CD1c-positive myeloid dendritic cell (primary cell): ENCODE measurements around the gene PDCL3.

ENCODE experiments used
- DNase-seq: peaks from one replicate; pipeline ENCODE4 v3.0.0-alpha.2; 2016; ENCODE audit errors: extremely low spot score

PDCL3 gene

DNA sequence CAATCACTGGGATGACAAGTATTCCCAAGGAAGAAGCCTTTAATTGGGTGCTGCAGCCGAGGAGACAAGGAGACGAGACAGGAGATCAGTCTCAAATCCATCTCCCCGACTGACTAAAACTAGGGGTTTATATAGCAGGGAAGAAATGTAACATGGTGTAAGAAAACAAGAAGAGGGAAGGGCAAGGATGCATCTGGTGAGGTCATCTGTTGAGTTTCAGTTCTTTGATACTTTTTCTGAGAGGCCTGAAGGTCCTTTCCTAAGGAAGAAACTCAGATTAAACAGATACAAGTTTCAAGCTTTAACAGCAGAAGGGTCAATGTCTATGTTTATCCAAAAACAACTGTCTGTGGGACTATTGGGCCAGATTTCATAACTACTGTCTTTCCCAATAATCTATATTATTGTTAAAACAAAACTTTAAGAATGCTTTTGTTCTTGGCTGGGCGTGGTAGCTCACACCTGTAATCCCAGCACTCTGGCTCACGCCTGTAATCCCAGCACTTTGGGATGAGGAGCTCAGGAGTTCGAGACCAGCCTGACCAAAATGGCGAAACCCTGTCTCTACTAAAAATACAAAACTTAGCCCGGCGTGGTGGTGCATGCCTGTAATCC is 2.5 kb upstream of the PDCL3 start:
- DNase-seq = peak; percentile 34

DNA sequence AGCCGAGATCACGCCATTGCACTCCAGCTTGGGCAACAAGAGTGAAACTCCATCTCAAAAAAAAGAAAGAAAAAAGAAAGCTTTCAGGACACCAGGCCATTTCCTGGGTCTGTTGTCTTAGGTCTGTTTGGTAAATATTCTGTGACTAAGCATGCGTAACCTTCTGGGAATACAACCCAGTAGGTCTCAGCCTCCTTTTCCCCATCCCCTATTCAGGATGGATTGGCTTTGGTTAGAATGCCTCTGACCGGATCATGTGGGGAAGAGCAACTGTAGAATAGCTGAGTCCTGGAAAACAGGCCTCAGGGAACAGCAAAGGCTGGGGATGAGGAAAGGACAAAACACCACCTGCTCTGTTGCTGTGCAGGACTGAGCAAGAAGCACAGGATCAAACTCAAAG is 1.6 kb upstream of the PDCL3 start:
- no peak for DNase-seq

DNA sequence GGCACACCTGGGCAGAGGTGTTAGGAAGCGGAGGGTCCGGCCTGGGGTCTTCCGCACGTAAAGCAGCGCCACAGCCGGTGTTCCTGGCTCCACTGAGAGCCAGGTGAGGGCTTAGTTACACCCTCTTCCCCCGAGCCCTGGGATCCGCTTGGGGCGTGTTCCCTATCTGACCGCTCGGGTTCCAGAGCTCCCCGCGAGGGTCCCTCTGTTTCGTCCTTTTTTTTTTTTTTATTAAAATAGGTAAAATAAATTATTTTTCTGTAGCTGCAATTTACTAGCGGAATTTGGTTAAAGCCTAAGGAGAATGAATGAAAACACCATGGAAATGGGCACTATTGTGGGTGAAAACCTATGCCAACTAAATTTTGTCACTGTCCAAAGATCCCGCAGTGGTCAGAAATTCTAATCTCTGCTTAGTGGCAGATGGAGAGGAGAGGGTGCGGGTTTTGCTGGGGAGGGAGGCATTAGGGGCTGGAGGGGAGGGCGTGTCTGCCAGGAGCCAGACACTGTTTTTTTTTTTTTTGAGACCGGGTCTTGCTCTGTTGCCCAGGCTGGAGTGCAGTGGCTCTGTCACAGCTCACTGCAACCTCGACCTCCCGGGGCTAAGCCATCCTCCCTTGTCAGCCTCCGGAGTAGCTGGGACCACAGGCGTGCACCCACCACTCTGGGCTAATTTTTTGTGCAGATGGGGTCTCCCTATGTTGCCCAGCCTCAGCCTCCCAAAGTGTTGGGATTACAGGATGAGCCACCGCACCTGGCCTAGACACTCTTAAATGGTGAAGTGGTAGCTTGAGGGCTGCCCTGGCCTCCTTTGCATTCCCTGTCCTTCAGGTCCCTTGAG is 834 bp downstream of the PDCL3 start:
- no peak for DNase-seq

DNA sequence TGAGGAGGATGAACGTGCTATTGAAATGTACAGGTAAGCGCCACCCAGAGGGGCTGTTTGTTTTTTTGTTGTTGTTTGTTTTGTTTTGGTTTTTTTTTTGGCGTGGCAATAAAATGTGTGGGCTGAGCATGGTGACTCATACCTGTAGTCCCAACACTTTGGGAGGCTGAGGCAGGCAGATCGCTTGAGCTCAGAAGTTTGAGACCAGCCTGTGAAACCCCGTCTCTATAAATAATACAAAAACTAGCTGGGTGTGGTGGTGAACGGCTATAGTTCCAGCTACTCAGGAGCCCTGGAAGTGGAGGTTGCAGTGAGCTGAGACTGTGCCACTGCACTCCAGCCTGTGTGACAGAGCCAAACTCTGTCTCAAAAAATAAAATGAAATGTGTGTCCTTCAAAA is 6.2 kb downstream of the PDCL3 start:
- no peak for DNase-seq

DNA sequence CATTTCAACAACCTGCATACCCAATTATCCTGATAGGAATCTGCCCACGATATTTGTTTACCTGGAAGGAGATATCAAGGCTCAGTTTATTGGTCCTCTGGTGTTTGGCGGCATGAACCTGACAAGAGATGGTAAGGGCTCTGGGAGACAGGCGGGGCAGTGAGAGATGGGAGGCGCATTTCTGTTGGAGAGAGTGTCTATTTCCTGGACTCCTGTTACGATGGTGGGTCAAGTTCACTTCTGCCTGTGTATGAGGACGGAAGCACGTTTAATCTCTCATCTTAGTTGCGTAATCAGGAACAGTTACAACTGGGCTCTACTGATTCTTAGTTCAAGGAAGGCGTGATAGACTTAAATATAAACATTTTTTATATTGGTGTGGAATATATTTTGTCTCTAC is 8.9 kb downstream of the PDCL3 start:
- no peak for DNase-seq

DNA sequence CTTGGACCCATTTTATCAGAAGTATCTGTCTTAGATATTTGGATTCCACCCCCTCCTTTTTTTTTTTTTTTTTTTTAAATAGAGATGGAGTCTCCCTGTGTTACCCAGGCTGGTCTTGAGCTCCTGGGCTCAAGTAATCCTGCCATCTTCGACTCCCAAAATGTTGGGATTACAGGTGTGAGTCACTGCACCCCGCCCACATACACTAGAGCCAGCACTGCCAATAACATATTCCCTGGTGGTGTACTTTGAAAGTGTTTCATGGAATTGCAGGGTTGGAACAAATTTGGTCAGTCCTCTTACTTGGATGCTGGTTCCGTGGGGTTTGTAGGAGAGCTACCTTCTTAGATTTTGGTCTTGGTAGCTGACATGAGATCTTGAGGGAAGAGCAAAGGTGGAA is 15.0 kb downstream of the PDCL3 start:
- no peak for DNase-seq

DNA sequence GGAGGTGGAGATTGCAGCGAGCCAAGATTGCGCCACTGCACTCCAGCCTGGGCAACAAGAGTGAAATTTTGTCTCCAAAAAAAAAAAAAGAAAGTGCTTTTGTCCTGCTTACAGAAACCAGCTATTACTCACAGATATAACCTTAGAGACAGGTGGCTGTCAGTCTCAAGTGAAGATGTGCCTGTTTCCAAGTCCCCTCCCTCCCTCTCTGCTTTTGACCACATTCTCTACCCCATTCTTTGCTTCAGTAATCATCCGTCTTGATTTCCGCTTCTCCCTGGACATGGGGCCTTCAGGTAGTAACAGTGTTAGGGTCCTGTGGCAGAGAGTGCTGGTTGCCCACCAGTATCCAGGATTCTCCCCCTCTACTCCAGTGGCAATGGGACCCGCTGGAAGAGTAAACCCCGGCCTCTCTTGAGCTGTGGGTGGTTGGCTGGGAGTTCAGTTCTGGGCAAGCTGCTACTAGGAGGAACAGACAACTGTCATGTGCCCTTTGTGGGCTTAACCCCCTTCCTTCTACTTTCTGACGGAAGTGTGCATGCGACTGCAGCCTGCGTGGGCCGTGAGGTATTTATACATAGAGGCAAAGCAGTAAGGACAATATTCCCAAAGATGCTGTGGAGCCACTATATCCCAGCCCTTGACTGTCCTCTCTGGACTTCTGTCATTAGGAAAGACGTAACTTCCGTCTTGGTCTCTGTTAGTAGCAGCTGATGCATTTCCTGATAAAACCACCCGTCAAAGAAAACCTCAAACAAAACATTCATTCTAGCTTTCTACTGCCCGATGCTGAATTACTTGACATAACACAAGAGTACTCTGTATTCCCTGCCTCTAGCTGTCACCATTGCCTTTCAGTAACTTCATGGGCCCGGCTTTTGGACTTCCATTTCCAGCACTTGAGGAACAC is 17.8 kb downstream of the PDCL3 start:
- peak; percentile 39 for DNase-seq

DNA sequence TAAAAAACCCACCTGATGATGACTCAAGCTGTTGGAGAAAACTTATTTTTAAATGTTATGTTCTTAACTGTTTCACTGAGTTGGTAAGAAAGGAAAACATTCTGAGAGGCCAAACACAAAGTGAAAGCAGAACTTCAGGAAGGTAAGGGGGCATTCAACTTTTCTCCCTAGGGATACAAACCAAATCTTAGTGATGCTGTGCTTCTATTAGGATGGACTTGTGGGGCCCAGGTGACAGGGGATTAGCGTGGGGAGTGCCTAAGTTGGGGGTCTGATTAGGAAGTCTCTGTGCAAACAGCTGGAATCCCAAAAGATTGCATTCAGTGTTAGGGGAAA is 18.5 kb downstream of the PDCL3 start:
- DNase-seq = no peak

DNA sequence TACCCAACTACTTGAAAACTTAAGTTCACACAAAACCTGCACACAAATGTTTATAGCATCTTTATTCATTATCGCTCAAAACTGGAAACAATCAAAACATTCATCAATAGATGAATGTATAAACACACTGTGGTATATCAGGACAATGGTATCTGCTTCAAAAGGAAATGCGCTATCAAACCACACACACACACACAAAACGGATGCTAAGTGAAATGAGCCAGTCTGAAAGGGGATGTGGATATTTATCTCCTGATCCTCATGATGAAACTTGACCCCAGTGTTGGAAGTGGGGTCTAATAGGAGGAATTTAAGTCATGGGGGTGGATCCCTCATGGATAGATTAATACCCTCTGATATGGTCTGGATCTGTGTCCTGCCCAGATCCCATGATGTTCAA is 22.0 kb downstream of the PDCL3 start:
- no peak for DNase-seq

DNA sequence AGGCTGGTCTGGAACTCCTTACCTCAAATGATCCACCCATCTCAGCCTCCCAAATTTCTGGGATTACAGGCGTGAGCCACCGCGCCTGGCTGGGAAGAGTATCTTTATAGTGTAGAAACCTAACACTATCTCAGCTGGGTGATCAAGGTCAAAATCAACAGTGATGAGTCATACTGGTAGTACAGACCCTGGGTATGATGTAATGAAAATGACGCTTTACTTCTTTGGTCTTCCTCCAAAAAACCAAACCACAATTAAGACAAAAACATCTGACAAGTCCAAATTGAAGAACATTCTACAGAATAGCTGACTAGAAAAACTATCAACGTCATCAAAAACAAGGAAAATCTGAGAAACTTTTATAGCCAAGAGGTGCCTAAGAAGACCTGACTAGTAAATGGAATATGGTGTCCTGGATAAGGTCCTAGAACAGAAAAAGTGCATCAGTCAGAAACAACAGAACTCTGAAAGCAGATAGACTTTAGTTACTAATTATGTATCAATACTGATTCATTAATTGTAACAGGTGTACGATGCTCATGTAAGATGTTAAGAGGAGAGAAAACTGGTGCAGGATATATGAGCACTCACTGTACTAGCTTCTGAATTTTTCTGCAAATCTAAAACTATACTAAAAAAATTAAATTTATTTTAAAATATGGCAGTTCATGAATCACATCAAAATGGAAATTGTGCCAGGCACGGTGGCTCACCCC is 25.4 kb downstream of the PDCL3 start:
- DNase-seq = peak; percentile 71

DNA sequence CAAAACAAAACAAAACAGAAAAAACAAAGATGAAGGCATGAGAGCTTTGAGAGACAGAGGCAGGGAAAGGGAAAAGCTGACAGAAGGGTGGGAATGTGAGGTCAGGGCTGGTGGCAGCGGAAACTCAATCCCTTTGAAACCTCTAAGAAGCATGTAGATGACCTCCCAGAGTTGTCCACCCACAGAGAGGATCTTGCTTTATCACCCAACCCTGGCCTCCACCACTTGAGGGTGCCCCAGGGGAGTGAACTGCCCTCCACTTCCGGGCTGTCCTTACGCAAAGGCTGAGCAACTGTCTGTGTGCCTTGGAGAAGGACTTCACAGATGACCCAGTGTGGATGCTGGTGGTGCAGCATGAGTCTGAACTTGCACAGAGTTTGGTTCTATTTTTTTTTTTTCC is 26.7 kb downstream of the PDCL3 start:
- no peak for DNase-seq

DNA sequence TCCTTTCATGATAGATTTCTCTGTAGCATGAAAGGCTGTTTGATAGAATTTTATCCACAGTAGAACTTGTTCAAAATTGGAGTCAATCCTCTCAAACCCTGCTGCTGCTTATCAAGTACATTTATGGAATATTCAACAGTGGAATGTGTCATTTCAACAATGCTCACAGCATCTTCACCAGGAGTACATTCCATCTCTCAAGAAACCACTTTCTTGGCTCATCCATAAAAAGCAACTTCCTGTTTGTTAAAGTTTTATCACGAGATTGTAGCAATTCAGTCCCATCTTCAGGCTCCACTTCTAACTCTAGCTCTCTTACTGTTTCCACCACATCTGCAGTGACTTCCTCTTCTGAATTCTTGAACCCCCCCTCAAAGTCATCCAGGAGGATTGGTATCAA is 29.4 kb downstream of the PDCL3 start:
- DNase-seq = no peak

DNA sequence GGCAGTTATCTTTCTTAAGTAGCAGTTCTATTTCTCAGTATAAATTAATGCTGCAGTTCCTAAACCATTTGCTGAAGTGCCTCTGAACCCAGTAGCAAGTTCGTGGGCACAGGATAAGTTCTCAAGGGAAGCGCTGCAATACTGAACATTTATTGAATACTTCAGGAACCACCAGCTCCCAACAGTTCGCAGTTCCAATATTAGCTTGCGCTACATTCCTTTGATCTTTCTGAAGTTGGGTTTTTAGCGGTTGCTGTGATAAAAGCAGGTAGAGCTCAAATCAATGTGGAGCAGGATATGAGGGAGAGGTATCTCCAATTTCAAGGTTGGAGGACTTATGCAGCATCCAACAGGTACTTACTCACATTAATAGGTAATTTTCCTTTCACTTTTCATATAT is 33.7 kb downstream of the PDCL3 start:
- no peak for DNase-seq

DNA sequence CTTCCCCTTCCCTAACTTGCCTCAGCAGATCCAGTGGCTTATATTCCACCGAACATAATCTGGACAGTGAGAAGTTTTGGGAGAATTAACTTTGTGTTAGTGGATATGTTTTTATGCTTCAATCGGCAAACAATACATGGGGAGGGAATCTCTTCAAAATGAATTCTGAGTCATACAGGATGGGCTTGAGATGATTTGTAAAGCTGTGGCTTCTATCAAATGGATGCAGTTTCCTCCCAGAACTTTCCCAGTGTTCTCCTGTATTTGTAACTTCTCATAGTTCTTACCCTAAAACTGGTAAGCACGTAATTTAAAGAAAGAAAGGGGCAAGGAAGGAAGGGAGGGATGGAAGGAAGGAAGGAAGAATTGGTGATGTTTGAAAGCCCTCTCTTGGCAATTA is 36.8 kb downstream of the PDCL3 start:
- DNase-seq = no peak

DNA sequence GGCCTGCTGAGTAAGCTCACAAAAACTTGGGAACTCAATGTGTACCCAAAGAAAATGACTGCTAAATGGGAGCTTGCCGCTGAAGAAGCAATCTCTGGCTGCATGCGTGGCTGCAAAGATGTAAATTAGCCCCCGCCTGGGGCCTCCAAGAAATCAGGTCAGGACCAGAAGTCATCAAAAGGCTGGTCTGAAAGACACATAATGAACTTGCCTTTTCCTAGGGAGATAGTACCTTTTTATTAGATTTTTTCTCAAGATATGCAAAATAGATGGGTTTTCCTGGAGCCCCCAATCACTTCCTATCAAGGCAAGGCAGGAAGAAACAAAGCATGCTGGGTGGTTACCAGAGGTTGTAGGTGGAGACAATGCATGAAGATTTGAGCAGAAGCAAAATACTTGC is 38.9 kb downstream of the PDCL3 start:
- no peak for DNase-seq

DNA sequence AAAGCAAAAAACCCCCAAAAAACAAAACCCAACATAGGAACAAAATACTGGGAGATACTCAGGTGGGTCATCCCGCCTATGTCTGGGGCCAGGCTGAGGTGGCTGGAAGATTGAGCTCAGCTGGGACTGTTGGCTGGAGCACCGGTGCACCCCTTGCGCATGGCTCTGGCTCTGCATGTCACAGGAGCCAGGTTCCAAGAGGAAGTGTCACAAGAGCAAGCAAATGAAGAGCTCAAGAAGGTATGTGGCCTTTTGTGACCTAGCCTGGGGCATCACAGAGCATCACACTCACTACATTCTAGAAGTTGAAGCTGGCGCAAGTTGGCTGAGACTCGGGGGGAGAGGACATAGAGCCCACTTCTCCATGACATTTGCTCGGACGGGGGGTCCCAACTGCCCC is 40.6 kb downstream of the PDCL3 start:
- DNase-seq = no peak

DNA sequence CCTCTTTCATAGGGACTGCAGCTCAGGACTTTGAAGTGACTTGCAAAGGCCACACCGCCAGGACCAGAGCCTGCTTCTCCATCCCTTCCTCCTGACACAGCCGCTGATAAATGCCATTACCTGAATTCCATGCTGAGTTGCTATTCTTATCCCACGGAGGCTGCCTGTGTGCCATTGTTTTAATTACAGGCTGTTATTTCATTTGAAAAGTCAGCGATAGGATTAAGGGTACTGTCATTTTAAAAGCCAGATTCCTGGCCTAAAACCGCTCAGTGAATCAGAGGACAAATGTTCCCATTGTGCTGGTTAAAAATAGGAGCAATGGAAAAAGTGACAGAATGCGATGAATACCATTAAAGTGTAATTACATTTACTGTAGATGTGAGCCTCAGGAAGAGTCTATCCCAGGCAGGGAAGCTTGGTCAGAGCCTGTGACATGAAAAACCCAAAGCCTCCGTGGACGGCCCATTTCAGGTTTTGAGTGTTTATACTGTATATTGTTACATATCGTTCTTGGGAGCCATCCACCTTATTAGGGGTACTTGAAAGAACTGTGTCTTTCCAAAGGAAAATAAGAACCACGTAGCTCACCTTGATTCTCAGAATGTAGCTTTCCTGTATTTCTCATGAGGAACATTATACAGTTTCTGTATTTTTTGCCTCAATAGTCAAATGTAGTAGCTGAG is 41.3 kb downstream of the PDCL3 start:
- DNase-seq = no peak

DNA sequence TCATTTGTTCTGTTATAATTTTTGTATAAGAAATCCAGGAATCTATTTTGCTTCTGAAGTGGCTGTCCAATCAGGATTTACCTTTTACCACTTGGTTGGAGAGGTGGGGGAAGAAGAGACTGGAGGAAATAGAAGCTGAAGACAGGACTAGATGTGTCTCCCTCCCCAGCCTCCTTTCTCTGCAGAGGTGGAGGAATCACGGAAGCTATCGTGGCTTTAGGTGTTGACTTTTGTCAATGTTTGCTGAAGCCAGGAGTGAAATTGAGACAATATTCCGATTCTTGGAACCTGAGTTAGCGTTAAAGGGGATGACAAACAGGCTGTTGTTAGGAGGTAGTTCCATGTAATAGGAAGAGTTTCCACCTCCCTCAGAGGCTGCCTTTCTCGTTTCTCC is 43.5 kb downstream of the PDCL3 start:
- DNase-seq = no peak

DNA sequence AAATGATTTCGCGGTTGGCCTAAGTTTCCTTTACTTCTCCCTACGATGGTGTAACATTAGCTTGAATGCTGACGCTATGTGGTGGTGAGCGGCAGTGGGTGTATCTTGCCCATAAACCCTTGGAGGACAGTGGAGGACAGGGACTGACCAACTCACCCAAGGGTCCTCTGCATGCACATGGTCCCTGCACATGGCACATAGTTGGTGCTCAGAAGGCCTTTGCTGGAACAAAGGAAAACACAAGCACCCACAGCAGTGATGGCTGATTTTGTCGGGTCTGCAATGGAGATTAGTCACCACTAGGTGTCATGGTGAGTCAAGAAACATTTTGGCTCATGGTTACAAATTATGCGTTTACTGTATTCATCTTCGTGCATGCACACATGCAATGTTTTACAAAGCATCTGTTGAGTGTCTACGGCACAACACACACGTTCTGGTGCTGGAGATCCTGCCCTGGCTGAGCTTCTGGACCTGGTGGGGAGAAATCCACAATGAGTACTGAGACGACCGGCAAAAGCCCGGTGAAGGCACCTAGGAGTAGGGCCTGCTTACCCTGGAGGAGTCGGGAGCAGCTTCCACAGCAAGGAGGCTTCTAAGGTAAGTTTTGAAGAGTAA is 44.0 kb downstream of the PDCL3 start:
- no peak for DNase-seq

DNA sequence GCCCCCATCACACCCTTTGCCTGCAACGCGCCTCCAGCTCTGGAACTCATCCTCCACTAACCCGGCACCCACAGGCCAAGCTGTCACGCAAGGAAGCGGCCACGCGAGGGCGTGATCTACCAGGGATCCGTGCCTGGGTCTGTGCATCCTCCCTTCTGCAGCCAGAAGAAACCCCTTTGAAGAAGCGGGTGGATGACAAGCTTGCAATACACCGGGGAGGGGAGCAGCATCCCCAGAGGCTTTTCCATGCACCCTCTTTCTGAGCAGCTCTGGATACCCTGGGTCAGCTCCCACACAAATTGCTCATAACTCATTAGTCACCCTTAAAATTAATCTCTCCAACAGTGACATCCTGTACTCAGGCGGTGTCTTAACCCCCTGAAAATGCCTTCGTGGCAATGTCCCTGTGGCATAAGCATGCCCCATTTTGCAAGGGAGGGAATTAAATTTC is 47.6 kb downstream of the PDCL3 start:
- peak; percentile 46 for DNase-seq
